Endothelial cell of umbilical vein (primary cell): Measurements from ENCODE around the gene PLAAT1. TPM values are rescaled to one million over a fixed set of nuclear protein-coding genes. Genes with fewer than 3 reads are reported as not detected.
A peak's percentile ranks its signal among the peaks of the same experiment; 100 is the strongest.

Source experiments
- Bru-seq: library from RNA; stranded (reverse); fragments of 400-500 nt; gene quantifications from one replicate; lab custom pipeline; 2021; lab: Mats Ljungman, UMichigan
- BruChase-seq, 2 experiments: library from RNA; stranded (reverse); fragments of 400-500 nt; gene quantifications; one replicate each; lab custom pipeline; 2021; lab: Mats Ljungman, UMichigan
- BruUV-seq: library from RNA; stranded (reverse); fragments of 400-500 nt; replicated peaks from 2 replicates; lab custom pipeline; 2021; lab: Mats Ljungman, UMichigan
- CTCF ChIA-PET: fragments of 300-600, 350-600 bp; sonication (Branson Sonifier 250); formaldehyde crosslinking; loops from one replicate; lab custom pipeline; 2021; ENCODE audit warnings: antibody characterized with exemption, inconsistent platforms; lab: Charles Lee
- POLR2A ChIA-PET: fragments of 300-600, 350-600 bp; sonication (Branson Sonifier 250); formaldehyde crosslinking; loops from one replicate; lab custom pipeline; 2021; ENCODE audit warnings: antibody characterized with exemption, inconsistent platforms; lab: Charles Lee
- DNase-seq: peaks from one replicate; pipeline ENCODE4 v3.0.0-alpha.2; 2011; ENCODE audit warnings: low read depth, low spot score
- FAIRE-seq: peaks from 2 replicates; lab custom pipeline; 2011; peaks lifted over from hg19 to GRCh38; lab: Jason Lieb, UNC
- H2AFZ ChIP-seq: 2 replicates; pipeline ENCODE4 v1.6.0; 2012; ENCODE audit warnings: low read depth, low read length, control low read depth, inconsistent platforms
- H3K27ac ChIP-seq: 2 replicates; pipeline ENCODE4 v1.5.1; 2011; ENCODE audit warnings: low read depth, mild to moderate bottlenecking, control low read depth, low read length, moderate library complexity; ENCODE audit not compliant: insufficient read depth
- H3K27me3 ChIP-seq, 2 experiments: 2 replicates each; pipeline versions ENCODE4 v1.6.0 to v1.6.1; 2011; ENCODE audit warnings: low read length in 2 of 2, mixed read lengths in 1 of 2; ENCODE audit not compliant: control insufficient read depth in 2 of 2, insufficient read depth in 2 of 2
- H3K36me3 ChIP-seq, 2 experiments: 2 replicates in 1 of 2; 3 replicates in 1 of 2; pipeline ENCODE4 v1.5.1; 2011; ENCODE audit warnings: low read length in 2 of 2, mild to moderate bottlenecking in 1 of 2, moderate library complexity in 1 of 2; ENCODE audit not compliant: control insufficient read depth in 2 of 2, insufficient read depth in 2 of 2; ENCODE audit errors: extremely low read depth in 1 of 2
- H3K4me1 ChIP-seq: 3 replicates; pipeline ENCODE4 v1.5.1; 2011; ENCODE audit warnings: mild to moderate bottlenecking, low read length; ENCODE audit not compliant: control insufficient read depth, insufficient read depth; ENCODE audit errors: extremely low read depth
- H3K4me2 ChIP-seq: 2 replicates; pipeline ENCODE4 v1.6.1; 2011; ENCODE audit warnings: low read length, control low read depth, mixed read lengths; ENCODE audit not compliant: insufficient read depth
- H3K4me3 ChIP-seq, 3 experiments: fragments of 200-600 bp in 1 of 3; sonication (generic), shearing (Covaris generic) in 1 of 3; replicated peaks in 1 of 3; 2 replicates each; pipeline ENCODE4 v1.5.1; 2011 to 2016; ENCODE audit warnings: control low read depth in 3 of 3, low read length in 3 of 3, mild to moderate bottlenecking in 2 of 3, inconsistent platforms in 1 of 3, low read depth in 1 of 3, moderate library complexity in 1 of 3; ENCODE audit not compliant: insufficient read depth in 1 of 3
- H3K79me2 ChIP-seq: 2 replicates; pipeline ENCODE4 v1.6.0; 2012; ENCODE audit warnings: low read length, inconsistent platforms; ENCODE audit not compliant: control insufficient read depth, insufficient read depth
- H3K9ac ChIP-seq: replicated peaks from 2 replicates; pipeline ENCODE3; 2011; ENCODE audit warnings: low read length, control low read depth; ENCODE audit not compliant: insufficient read depth; ENCODE audit errors: extremely low read depth
- H3K9me1 ChIP-seq: replicated peaks from 3 replicates; pipeline ENCODE4 v1.6.0; 2011; ENCODE audit warnings: mild to moderate bottlenecking, low read length; ENCODE audit not compliant: control insufficient read depth, insufficient read depth; ENCODE audit errors: extremely low read depth
- H3K9me3 ChIP-seq: replicated peaks from 2 replicates; pipeline ENCODE4 v1.5.1; 2012; ENCODE audit warnings: low read length, inconsistent platforms; ENCODE audit not compliant: control insufficient read depth, insufficient read depth
- H4K20me1 ChIP-seq: replicated peaks from 2 replicates; pipeline ENCODE3; 2011; ENCODE audit warnings: mild to moderate bottlenecking, low read length; ENCODE audit not compliant: control insufficient read depth, insufficient read depth; ENCODE audit errors: extremely low read depth
- CTCF ChIP-seq, 2 donors: IDR thresholded peaks; 1 replicate in 1 of 2; 2 replicates in 1 of 2; pipeline ENCODE4 v1.5.1; 2011; ENCODE audit warnings: low read length in 2 of 2, mild to moderate bottlenecking in 2 of 2, moderate library complexity in 2 of 2, control low read depth in 1 of 2, inconsistent platforms in 1 of 2, low read depth in 1 of 2; ENCODE audit not compliant: insufficient read depth in 1 of 2; ENCODE audit errors: extremely low read depth in 1 of 2
- EZH2 ChIP-seq: IDR thresholded peaks from 2 replicates; pipeline ENCODE4 v1.6.1; 2012; ENCODE audit warnings: borderline replicate concordance, low read depth, mild to moderate bottlenecking, moderate library complexity, low read length, inconsistent platforms; ENCODE audit not compliant: severe bottlenecking
- FOS ChIP-seq: IDR thresholded peaks from 2 replicates; pipeline ENCODE4 v1.6.1; 2011; ENCODE audit warnings: mild to moderate bottlenecking, low read length, moderate library complexity, borderline replicate concordance; ENCODE audit not compliant: insufficient read depth
- JUN ChIP-seq: IDR thresholded peaks from 2 replicates; pipeline ENCODE4 v1.6.1; 2011; ENCODE audit warnings: borderline replicate concordance, low read depth; ENCODE audit not compliant: insufficient read length, insufficient read depth
- MAX ChIP-seq: IDR thresholded peaks from 2 replicates; pipeline ENCODE4 v1.6.1; 2011; ENCODE audit not compliant: insufficient read depth, insufficient read length
- dilution Hi-C: fragments of 300-500 bp; cut with MboI; formaldehyde crosslinking; loops from one replicate; pipeline ENCODE4 v1.15.0; 2019; ENCODE audit warnings: low sequenced_read_pairs; ENCODE audit not compliant: extremely low pct_ligation_motif_present
- intact Hi-C: fragments of 100-400 bp; cut with micrococcal nuclease; formaldehyde crosslinking; loops from one replicate; pipeline ENCODE4 v1.10.0; 2022
- long read RNA-seq: library from polyadenylated mRNA; stranded (forward); transcript quantifications from one replicate; pipeline ENCODE4 v2.0.0, GENCODE V29; 2021
- polyA minus RNA-seq, 3 experiments: library from RNA; depleted of rRNA, polyadenylated mRNA; stranded (reverse); fragments of >200 nt; gene quantifications; 1 replicate in 1 of 3; 2 replicates in 2 of 3; pipeline ENCODE4 v1.2.3, GENCODE V29; 2011
- polyA plus RNA-seq, 4 experiments: library from polyadenylated mRNA; depleted of rRNA in 3 of 4; stranded (reverse) in 3 of 4; unstranded in 1 of 4; fragments of >200 nt; gene quantifications; 2 replicates each; pipeline versions ENCODE4 v1.2.1 to v1.2.3, GENCODE V29; 2011 to 2012; ENCODE audit warnings: missing spikeins in 1 of 4
- total RNA-seq: library from RNA; stranded (reverse); gene quantifications from 2 replicates; pipeline ENCODE4 v1.2.3, GENCODE V29; 2021

PLAAT1 gene
- 0.58 and 0.75 TPM in 2 replicates for total RNA-seq
- polyA plus RNA-seq: 0.54 and 0.58 TPM in 2 replicates
- polyA plus RNA-seq (2011; cell fraction: cytosol; rRNA removed): 0.40 and 0.63 TPM in 2 replicates
- polyA plus RNA-seq (2011; cell fraction: nucleus; rRNA removed): 0.57 and 0.60 TPM in 2 replicates
- polyA plus RNA-seq (2012): 1.3 and 2.2 TPM in 2 replicates
- polyA minus RNA-seq: not detected in 2 replicates
- not detected for polyA minus RNA-seq (2011; cell fraction: cytosol; rRNA and poly(A)+ RNA removed)
- polyA minus RNA-seq (2011; cell fraction: nucleus; rRNA and poly(A)+ RNA removed): 0.48 TPM in 1 of 2 replicates, not detected in the other
- Bru-seq, nascent RNA: percentile 35 among the genes with signal in this experiment
- percentile 25 among the genes with signal in this experiment for BruChase-seq, experiment 1, labeled RNA remaining after a 6-hour chase
- percentile 28 among the genes with signal in this experiment for BruChase-seq, experiment 2, labeled RNA remaining after a 2-hour chase
- long read RNA-seq: 0 reads

GRCh38 chr3:193240850-193241706 is at the start of gene PLAAT1:
Gene PLAAT1, plus strand, starts transcription at chr3:193241222. Its CDS starts 14,429 bp downstream, at chr3:193255651.
- no TSS peak for BruUV-seq
- ChIA-PET CTCF (interaction anchor here (1.1 kb wide), 1 partner anchor 203 kb away, joined by 3 read pairs; no protein-coding TSS in a partner anchor), POLR2A (no interaction called here)
- intact Hi-C loops: loop anchor here (2.0 to 5.0 kb wide), 3 partner anchors 60 to 429 kb away; no protein-coding TSS in a partner anchor
- Histone ChIP-seq H3K9me3 (no peaks in the 10 kb centered on the region), H3K27me3 (peaks cover 3 to 15% of the 10 kb centered on the region in 2 experiments), H3K79me2 (no peaks in the 10 kb centered on the region), H3K27ac (no peak within 1 kb of the TSS), H3K9ac (peak within 1 kb of the TSS; percentile 5), H3K4me2 (peak within 1 kb of the TSS; percentile 76), H3K4me3 (peak within 1 kb of the TSS in 2 of 3 experiments; percentile 52 to 66), H3K4me1 (peaks cover 5% of the 10 kb centered on the region), H3K9me1 (no peaks in the 10 kb centered on the region), H2AFZ (peak within 1 kb of the TSS; percentile 94), H3K36me3 (no peaks in the 10 kb centered on the region), H4K20me1 (no peaks in the 10 kb centered on the region)
- DNase-seq (peak; percentile 62), FAIRE-seq (no peak)
- no peak for TF ChIP-seq FOS
- TF ChIP-seq JUN: no peak
- TF ChIP-seq EZH2: no peak
- no peak for TF ChIP-seq CTCF (IDR thresholded peaks at IDR 0.05; ENCODE audit: extremely low read depth in 1 of 2, insufficient read depth in 1 of 2, low read depth in 1 of 2, low read length in 2 of 2)
- TF ChIP-seq MAX: peak; percentile 5
- dilution Hi-C loops: no loop called here
